H9 (cell line): Measurements from ENCODE around the gene ATP8A2. TPM values are rescaled to one million over a fixed set of nuclear protein-coding genes. Genes with fewer than 3 reads are reported as not detected.

Experiments
- DNase-seq: peaks from one replicate; pipeline ENCODE4 v3.0.0-alpha.2; 2017
- H2AFZ ChIP-seq: one replicate; pipeline ENCODE4 v1.6.1; 2013; ENCODE audit warnings: mild to moderate bottlenecking, low read length, control low read depth, moderate library complexity
- H2AK5ac ChIP-seq: 2 replicates; pipeline ENCODE4 v1.6.1; 2013; ENCODE audit warnings: low read length, control low read depth, mixed read lengths; ENCODE audit not compliant: insufficient read length
- H2BK120ac ChIP-seq: one replicate; pipeline ENCODE4 v1.6.1; 2013; ENCODE audit warnings: low read depth, mild to moderate bottlenecking, low read length, control low read depth, inconsistent platforms; ENCODE audit not compliant: poor library complexity, severe bottlenecking
- H2BK12ac ChIP-seq: 2 replicates; pipeline ENCODE4 v1.6.1; 2013; ENCODE audit warnings: low read length, control low read depth, mixed read lengths, low read depth; ENCODE audit not compliant: insufficient read length
- H2BK15ac ChIP-seq: 2 replicates; pipeline ENCODE4 v1.6.1; 2013; ENCODE audit warnings: low read depth, low read length, control low read depth
- H2BK20ac ChIP-seq: one replicate; pipeline ENCODE4 v1.6.1; 2013; ENCODE audit warnings: low read depth, mild to moderate bottlenecking, low read length, control low read depth, inconsistent platforms; ENCODE audit not compliant: poor library complexity, severe bottlenecking
- H2BK5ac ChIP-seq: 2 replicates; pipeline ENCODE4 v1.6.1; 2013; ENCODE audit warnings: low read length, control low read depth, mixed read lengths; ENCODE audit not compliant: insufficient read length
- H3K14ac ChIP-seq: 2 replicates; pipeline ENCODE4 v1.6.1; 2013; ENCODE audit warnings: low read length, control low read depth; ENCODE audit not compliant: insufficient read depth
- H3K18ac ChIP-seq: 2 replicates; pipeline ENCODE4 v1.6.1; 2013; ENCODE audit warnings: low read depth, mild to moderate bottlenecking, mixed read lengths, low read length, control low read depth; ENCODE audit not compliant: insufficient read length
- H3K23ac ChIP-seq: 2 replicates; pipeline ENCODE4 v1.6.1; 2013; ENCODE audit warnings: low read length, control low read depth, mixed read lengths, low read depth; ENCODE audit not compliant: insufficient read length
- H3K23me2 ChIP-seq: 2 replicates; pipeline ENCODE4 v1.6.1; 2013; ENCODE audit warnings: low read depth, mild to moderate bottlenecking, mixed read lengths, low read length, control low read depth; ENCODE audit not compliant: insufficient read length, poor library complexity, severe bottlenecking
- H3K27ac ChIP-seq: 2 replicates; pipeline ENCODE4 v1.5.1; 2013; ENCODE audit warnings: low read length, control low read depth, mixed read lengths, low read depth; ENCODE audit not compliant: insufficient read length
- H3K27me3 ChIP-seq: 2 replicates; pipeline ENCODE4 v1.6.1; 2013; ENCODE audit warnings: low read length, control low read depth, inconsistent platforms; ENCODE audit not compliant: insufficient read depth
- H3K4ac ChIP-seq: 2 replicates; pipeline ENCODE4 v1.6.1; 2013; ENCODE audit warnings: low read depth, mild to moderate bottlenecking, control low read depth, inconsistent platforms, low read length, moderate library complexity
- H3K4me1 ChIP-seq: 2 replicates; pipeline ENCODE4 v1.6.1; 2013; ENCODE audit warnings: low read length, control low read depth, inconsistent platforms; ENCODE audit not compliant: insufficient read depth
- H3K4me2 ChIP-seq: 2 replicates; pipeline ENCODE4 v1.6.1; 2013; ENCODE audit warnings: low read length, control low read depth, mixed read lengths; ENCODE audit not compliant: insufficient read length, insufficient read depth
- H3K56ac ChIP-seq: 2 replicates; pipeline ENCODE4 v1.6.1; 2013; ENCODE audit warnings: low read depth, mild to moderate bottlenecking, mixed read lengths, low read length, control low read depth; ENCODE audit not compliant: insufficient read length
- H3K79me1 ChIP-seq: 2 replicates; pipeline ENCODE4 v1.6.1; 2013; ENCODE audit warnings: low read depth, mild to moderate bottlenecking, moderate library complexity, low read length, control low read depth, inconsistent platforms; ENCODE audit not compliant: insufficient read depth, poor library complexity, severe bottlenecking
- H3K79me2 ChIP-seq: 2 replicates; pipeline ENCODE4 v1.6.1; 2013; ENCODE audit warnings: low read length, control low read depth, inconsistent platforms; ENCODE audit not compliant: insufficient read depth
- H3K9ac ChIP-seq: 2 replicates; pipeline ENCODE4 v1.6.1; 2013; ENCODE audit warnings: low read length, control low read depth, mixed read lengths; ENCODE audit not compliant: insufficient read length; ENCODE audit errors: extremely low read depth
- H3K9me3 ChIP-seq: one replicate; pipeline ENCODE4 v1.6.1; 2013; ENCODE audit warnings: low read depth, low read length, inconsistent platforms; ENCODE audit not compliant: control insufficient read depth
- H3T11ph ChIP-seq: one replicate; pipeline ENCODE4 v1.6.1; 2013; ENCODE audit warnings: mild to moderate bottlenecking, low read length, control low read depth, inconsistent platforms
- H4K20me1 ChIP-seq: one replicate; pipeline ENCODE4 v1.6.1; 2013; ENCODE audit not compliant: control insufficient read depth, insufficient read length, insufficient read depth
- H4K5ac ChIP-seq: 2 replicates; pipeline ENCODE4 v1.6.1; 2013; ENCODE audit warnings: low read depth, mild to moderate bottlenecking, mixed read lengths, low read length, control low read depth; ENCODE audit not compliant: insufficient read length
- H4K8ac ChIP-seq: replicated peaks from 2 replicates; pipeline ENCODE4 v1.6.1; 2013; ENCODE audit warnings: low read length, control low read depth, mixed read lengths, low read depth; ENCODE audit not compliant: insufficient read length
- H4K91ac ChIP-seq: 2 replicates; pipeline ENCODE4 v1.6.1; 2013; ENCODE audit warnings: low read depth, mild to moderate bottlenecking, moderate library complexity, mixed read lengths, low read length, control low read depth; ENCODE audit not compliant: insufficient read length
- H3K27ac Mint-ChIP-seq, 3 experiments: 2 replicates in 2 of 3; 3 replicates in 1 of 3; pipeline ENCODE4 v1.8.0; 2020 to 2021; ENCODE audit warnings: mixed read lengths in 3 of 3, mild to moderate bottlenecking in 1 of 3, moderate library complexity in 1 of 3
- H3K27me3 Mint-ChIP-seq: 2 replicates; pipeline ENCODE4 v1.8.0; 2021; ENCODE audit warnings: low read depth, mild to moderate bottlenecking, moderate library complexity, mixed read lengths
- H3K36me3 Mint-ChIP-seq, 3 experiments: 2 replicates in 2 of 3; 3 replicates in 1 of 3; pipeline ENCODE4 v1.8.0; 2020 to 2021; ENCODE audit warnings: low read depth in 3 of 3, mixed read lengths in 3 of 3; ENCODE audit not compliant: insufficient read depth in 1 of 3
- H3K4me1 Mint-ChIP-seq, 2 experiments: 2 replicates each; pipeline ENCODE4 v1.8.0; 2020; ENCODE audit warnings: mixed read lengths in 2 of 2
- H3K4me3 Mint-ChIP-seq, 2 experiments: 2 replicates in 1 of 2; 3 replicates in 1 of 2; pipeline ENCODE4 v1.8.0; 2020 to 2021; ENCODE audit warnings: mild to moderate bottlenecking in 2 of 2, mixed read lengths in 2 of 2, moderate library complexity in 1 of 2
- H3K9me3 Mint-ChIP-seq, 2 experiments: 2 replicates in 1 of 2; 3 replicates in 1 of 2; pipeline ENCODE4 v1.8.0; 2020; ENCODE audit warnings: mild to moderate bottlenecking in 2 of 2, mixed read lengths in 2 of 2, moderate library complexity in 1 of 2
- CTCF ChIP-seq: fragments of 200-600 bp; sonication (generic); conservative IDR thresholded peaks from 3 replicates; pipeline ENCODE4 v1.8.0; 2021; ENCODE audit warnings: antibody characterized with exemption, mild to moderate bottlenecking
- WGBS: extraction: QIAGEN DNeasy Blood & Tissue Kit; methylation state at CpG from one replicate; pipeline ENCODE4 v1.1.7; 2013; ENCODE audit warnings: missing lambda C conversion rate, low lambda C conversion rate, mixed read lengths; ENCODE audit not compliant: insufficient read length; ENCODE audit errors: extremely low coverage; 5-methylcytosine and 5-hydroxymethylcytosine counted together
- total RNA-seq: library from RNA; stranded (reverse); gene quantifications from 2 replicates; pipeline ENCODE4 v1.2.1, GENCODE V29; 2021

The ATP8A2 gene
- total RNA-seq, 1 experiment from 2014 or later: 18.2 TPM

GRCh38 chr13:25943081-25943480, 571.3 kb downstream of the ATP8A2 start:
- no peaks in the 10 kb centered on the region for H3K4me1 ChIP-seq
- no CpG with 5 or more reads among the region's 5 CpGs for WGBS

More at GRCh38 chr13:25943081-25943480, 571.3 kb downstream of the ATP8A2 start:
- Histone ChIP-seq H3K27ac (no peak overlapping the region), H3K79me2 (no peaks in the 10 kb centered on the region), H3K27me3 (no peaks in the 10 kb centered on the region), H3K56ac (no peak overlapping the region), H3K9me3 (no peaks in the 10 kb centered on the region), H3K23ac (no peak overlapping the region), H2AFZ (no peak overlapping the region), H2BK5ac (no peak overlapping the region), H3K23me2 (no peaks in the 10 kb centered on the region), H3K4me2 (no peak overlapping the region), H3K18ac (no peak overlapping the region), H2BK20ac (no peak overlapping the region), H3T11ph (no peak overlapping the region), H2BK15ac (no peak overlapping the region), H4K91ac (no peak overlapping the region), H3K9ac (no peak overlapping the region), H3K4ac (no peak overlapping the region), H3K14ac (no peak overlapping the region), H3K79me1 (no peaks in the 10 kb centered on the region), H4K5ac (no peak overlapping the region), H2AK5ac (no peak overlapping the region), H2BK120ac (no peak overlapping the region), H2BK12ac (no peak overlapping the region), H4K8ac (no peak overlapping the region), H4K20me1 (no peaks in the 10 kb centered on the region)
- Mint-ChIP-seq H3K4me3 (no peak overlapping the region), H3K9me3 (no peaks in the 10 kb centered on the region), H3K4me1 (peaks cover 14 to 19% of the 10 kb centered on the region in 2 experiments), H3K36me3 (peaks cover 4 to 6% (median 4%) of the 10 kb centered on the region in 3 experiments; a peak in 5 of 7 replicates), H3K27ac (no peak overlapping the region), H3K27me3 (peaks cover 6% of the 10 kb centered on the region)
- no peak for DNase-seq
- no peak for TF ChIP-seq CTCF
